Lower leg skin (tissue), 4 donors: Measurements from ENCODE around the gene CNTF. TPM values are rescaled to one million over a fixed set of nuclear protein-coding genes. Genes with fewer than 3 reads are reported as not detected.

Source experiments
- DNase-seq, 2 donors: peaks; one replicate each; pipeline ENCODE4 v3.0.0-alpha.2; 2019; ENCODE audit warnings: low spot score in 2 of 2
- H3K4me3 ChIP-seq: fragments of 200-600 bp; sonication (generic); 2 replicates; pipeline ENCODE4 v1.5.1; 2017; ENCODE audit warnings: mild to moderate bottlenecking, low read depth; ENCODE audit not compliant: poor library complexity, severe bottlenecking
- CTCF ChIP-seq, 3 donors: fragments of 450-650 bp; IDR thresholded peaks; one replicate each; pipeline ENCODE4 v1.5.1; 2016; ENCODE audit warnings: antibody characterized with exemption in 3 of 3, mild to moderate bottlenecking in 3 of 3, moderate library complexity in 2 of 3
- POLR2A ChIP-seq, 2 donors: fragments of 450-650 bp; IDR thresholded peaks; one replicate each; pipeline ENCODE4 v1.6.1; 2016 to 2017; ENCODE audit warnings: antibody characterized with exemption in 2 of 2, mild to moderate bottlenecking in 1 of 2, moderate library complexity in 1 of 2
- WGBS, 2 donors: methylation state at CpG; one replicate each; pipeline ENCODE4 v1.1.5; 2018; 5-methylcytosine and 5-hydroxymethylcytosine counted together
- intact Hi-C: fragments of 100-400 bp; cut with DNase I; formaldehyde crosslinking; loops from one replicate; pipeline ENCODE4 v1.15.0; 2023; ENCODE audit warnings: low total_unique reads
- total RNA-seq, 4 donors: library from RNA; depleted of rRNA; stranded (reverse); fragments of >200 nt; gene quantifications; one replicate each; pipeline ENCODE4 v1.1.0, GENCODE V29; 2016

The CNTF gene
- total RNA-seq, 4 donors from 2014 or later = 0.89 to 2.3 (median 1.6) TPM

- intact Hi-C loops = no loop called here
- WGBS, 2 donors = 68 to 75% methylated on average over 3 of the region's 3 CpGs
- H3K4me3 ChIP-seq = no peak overlapping the region
- TF ChIP-seq CTCF (IDR thresholded peaks at IDR 0.05) = no peak
- no peak for TF ChIP-seq POLR2A (IDR thresholded peaks at IDR 0.05)
- no peak for DNase-seq
Measured at GRCh38 chr11:58596621-58597020, 25.8 kb upstream of the CNTF start.

GRCh38 chr11:58597486-58598144 is 24.9 kb upstream of the CNTF start:
- 80 to 84% methylated on average over 3 of the region's 3 CpGs for WGBS, 2 donors
- intact Hi-C loops = no loop called here
- H3K4me3 ChIP-seq = no peak overlapping the region
- TF ChIP-seq POLR2A (IDR thresholded peaks at IDR 0.05) (no peak), CTCF (IDR thresholded peaks at IDR 0.05) (no peak)
- no peak for DNase-seq

- no peak overlapping the region for H3K4me3 ChIP-seq
- WGBS, 2 donors = 89 to 96% methylated on average over 2 of the region's 2 CpGs
- TF ChIP-seq CTCF (IDR thresholded peaks at IDR 0.05) = no peak
- no peak for TF ChIP-seq POLR2A (IDR thresholded peaks at IDR 0.05)
- no peak for DNase-seq
- intact Hi-C loops = no loop called here
Measured at GRCh38 chr11:58600510-58600909, 22.0 kb upstream of the CNTF start.

GRCh38 chr11:58606930-58607714 is 15.3 kb upstream of the CNTF start:
- no peak overlapping the region for H3K4me3 ChIP-seq
- no peak for DNase-seq
- intact Hi-C loops = no loop called here
- no peak for TF ChIP-seq CTCF (IDR thresholded peaks at IDR 0.05)
- no peak for TF ChIP-seq POLR2A (IDR thresholded peaks at IDR 0.05)
- 85 to 90% methylated on average over 4 of the region's 4 CpGs for WGBS, 2 donors

GRCh38 chr11:58608331-58608730 is 14.1 kb upstream of the CNTF start:
- 94 to 95% methylated on average over 5 of the region's 5 CpGs for WGBS, 2 donors
- H3K4me3 ChIP-seq = no peak overlapping the region
- TF ChIP-seq POLR2A (IDR thresholded peaks at IDR 0.05) (no peak), CTCF (IDR thresholded peaks at IDR 0.05) (no peak)
- intact Hi-C loops = no loop called here
- DNase-seq = no peak
